ENCODE measurements around the gene BRCA1.
"Not testable (repeated sequence)": the region's sequence is repeated elsewhere in the genome, so short reads cannot be mapped to it uniquely, and the experiment has no call there.

Gene BRCA1

GRCh38 chr17:43006639-43007551 is 118.3 kb downstream of the BRCA1 start, which contains the start of gene IFI35:
IFI35 (plus strand) TSS chr17:43006784; CDS start chr17:43006948, 164 bp downstream.
- DNase-seq (ENCODE audit: low read depth in 2 of 3, low spot score in 1 of 3) = peak; percentile 76 to 79 (median 78)

- DNase-seq (ENCODE audit: low read depth in 2 of 3, low spot score in 1 of 3) = no peak
Observed at GRCh38 chr17:43003542-43004172, 121.5 kb downstream of the BRCA1 start.

- DNase-seq (ENCODE audit: low read depth in 2 of 3, low spot score in 1 of 3) = not testable (repeated sequence)
Observed at GRCh38 chr17:43000894-43001293, 124.3 kb downstream of the BRCA1 start.

- DNase-seq (ENCODE audit: low read depth in 2 of 3, low spot score in 1 of 3) = no peak
Observed at GRCh38 chr17:42999003-42999525, 126.1 kb downstream of the BRCA1 start.

- peak; percentile 94 to 97 (median 96) for DNase-seq (ENCODE audit: low read depth in 2 of 3, low spot score in 1 of 3)
Observed at GRCh38 chr17:42997984-42998938, 126.9 kb downstream of the BRCA1 start, which contains the start of gene RPL27. RPL27 (plus strand) TSS chr17:42998419; CDS start chr17:42998751, 332 bp downstream.

GRCh38 chr17:42997390-42997983 is 127.7 kb downstream of the BRCA1 start:
- DNase-seq (ENCODE audit: low read depth in 2 of 3, low spot score in 1 of 3) = no peak

Data from stimulated activated CD4-positive, alpha-beta T cell treated with anti-CD3 and anti-CD28 coated beads, Interleukin-12 subunit alpha, Interleukin-12 subunit beta, amount 100 ng/mL, for 48 hours (primary cell).